Kidney epithelial cell (primary cell): Measurements from ENCODE around the gene MECP2. TPM values are rescaled to one million over a fixed set of nuclear protein-coding genes. Genes with fewer than 3 reads are reported as not detected.

Experiments used
- DNase-seq: peaks from one replicate; pipeline ENCODE4 v3.0.0-alpha.2; 2010; ENCODE audit warnings: low read depth
- H3K27me3 ChIP-seq: 2 replicates; pipeline ENCODE4 v1.6.0; 2011; ENCODE audit warnings: low read length; ENCODE audit not compliant: control insufficient read depth, insufficient read depth
- H3K36me3 ChIP-seq: 2 replicates; pipeline ENCODE4 v1.5.1; 2011; ENCODE audit warnings: low read length; ENCODE audit not compliant: control insufficient read depth, insufficient read depth
- H3K4me3 ChIP-seq: 2 replicates; pipeline ENCODE4 v1.5.1; 2011; ENCODE audit warnings: low read depth, mild to moderate bottlenecking, control low read depth, low read length
- CTCF ChIP-seq: IDR thresholded peaks from 2 replicates; pipeline ENCODE4 v1.5.1; 2011; ENCODE audit warnings: mild to moderate bottlenecking, moderate library complexity, low read length, control low read depth, inconsistent platforms; ENCODE audit not compliant: insufficient read depth, poor library complexity, severe bottlenecking
- total RNA-seq: library from RNA; depleted of rRNA; stranded (reverse); fragments of >200 nt; gene quantifications from 2 replicates; pipeline ENCODE4 v1.2.3, GENCODE V29; 2015

Gene MECP2
- total RNA-seq, 1 donor from 2014 or later, result 34.4 TPM

- H3K27me3 ChIP-seq, result no peaks in the 10 kb centered on the region
- DNase-seq, result no peak
- H3K36me3 ChIP-seq, result no peaks in the 10 kb centered on the region
- no peak overlapping the region for H3K4me3 ChIP-seq
- no peak for TF ChIP-seq CTCF
These were observed 5.1 kb downstream of the MECP2 start for GRCh38 chrX:154092371-154092770.

GRCh38 chrX:154091678-154092077 is 5.8 kb downstream of the MECP2 start:
- no peaks in the 10 kb centered on the region for H3K27me3 ChIP-seq
- no peak overlapping the region for H3K4me3 ChIP-seq
- H3K36me3 ChIP-seq, result no peaks in the 10 kb centered on the region
- no peak for TF ChIP-seq CTCF
- DNase-seq, result no peak

GRCh38 chrX:154090731-154091130 is 6.8 kb downstream of the MECP2 start:
- no peak for TF ChIP-seq CTCF
- H3K36me3 ChIP-seq, result no peaks in the 10 kb centered on the region
- DNase-seq, result no peak
- H3K4me3 ChIP-seq, result no peak overlapping the region
- H3K27me3 ChIP-seq, result no peaks in the 10 kb centered on the region

GRCh38 chrX:154084449-154085300 is 12.8 kb downstream of the MECP2 start:
- Histone ChIP-seq H3K27me3 (no peaks in the 10 kb centered on the region), H3K36me3 (no peaks in the 10 kb centered on the region), H3K4me3 (no peak overlapping the region)
- DNase-seq, result no peak
- TF ChIP-seq CTCF, result no peak

- H3K27me3 ChIP-seq, result no peaks in the 10 kb centered on the region
- no peaks in the 10 kb centered on the region for H3K36me3 ChIP-seq
- no peak for DNase-seq
- no peak for TF ChIP-seq CTCF
- H3K4me3 ChIP-seq, result no peak overlapping the region
These were observed 14.4 kb downstream of the MECP2 start for GRCh38 chrX:154083126-154083517.

- no peaks in the 10 kb centered on the region for H3K27me3 ChIP-seq
- H3K36me3 ChIP-seq, result no peaks in the 10 kb centered on the region
- no peak overlapping the region for H3K4me3 ChIP-seq
- TF ChIP-seq CTCF, result no peak
- no peak for DNase-seq
These were observed 15.0 kb downstream of the MECP2 start for GRCh38 chrX:154082396-154083125.
